DOHH2 (cell line): ENCODE data around the gene GALNT9.
"Not testable (repeated sequence)": the region's sequence is repeated elsewhere in the genome, so short reads cannot be mapped to it uniquely, and the experiment has no call there.

ENCODE experiments used
- H3F3A ChIP-seq: fragments of 200-600 bp; sonication (generic), shearing (Covaris generic); 2 replicates; pipeline ENCODE4 v1.6.0; 2016; ENCODE audit warnings: antibody characterized with exemption, mild to moderate bottlenecking; ENCODE audit not compliant: control insufficient read depth, insufficient read depth
- H3K27ac ChIP-seq: fragments of 200-600 bp; sonication (generic); 2 replicates; pipeline ENCODE4 v1.5.1; 2014; ENCODE audit warnings: low read depth, mild to moderate bottlenecking, low read length, moderate library complexity
- H3K27me3 ChIP-seq: fragments of 200-600 bp; sonication (generic); 2 replicates; pipeline ENCODE4 v1.6.1; 2014; ENCODE audit warnings: mild to moderate bottlenecking, low read length, mixed read lengths; ENCODE audit not compliant: control insufficient read depth
- H3K36me3 ChIP-seq: fragments of 200-600 bp; sonication (generic); 2 replicates; pipeline ENCODE4 v1.6.1; 2014; ENCODE audit warnings: mild to moderate bottlenecking, low read length, moderate library complexity, mixed read lengths; ENCODE audit not compliant: control insufficient read depth
- H3K4me1 ChIP-seq: fragments of 200-600 bp; sonication (generic); 2 replicates; pipeline ENCODE4 v1.6.1; 2014; ENCODE audit warnings: mild to moderate bottlenecking, low read length, mixed read lengths; ENCODE audit not compliant: control insufficient read depth
- H3K4me2 ChIP-seq: fragments of 200-600 bp; sonication (generic); 2 replicates; pipeline ENCODE4 v1.6.0; 2014; ENCODE audit warnings: mild to moderate bottlenecking, low read length, moderate library complexity
- H3K4me3 ChIP-seq: fragments of 200-600 bp; sonication (generic); 2 replicates; pipeline ENCODE4 v1.5.1; 2014; ENCODE audit warnings: mild to moderate bottlenecking, low read length, mixed read lengths
- H3K79me2 ChIP-seq: fragments of 200-600 bp; sonication (generic); 2 replicates; pipeline ENCODE4 v1.6.1; 2014; ENCODE audit warnings: mild to moderate bottlenecking, low read length, mixed read lengths; ENCODE audit not compliant: control insufficient read depth
- H3K9me2 ChIP-seq: fragments of 200-600 bp; sonication (generic); replicated peaks from 2 replicates; pipeline ENCODE4 v1.6.1; 2014; ENCODE audit warnings: mild to moderate bottlenecking, low read length, mixed read lengths; ENCODE audit not compliant: control insufficient read depth
- H3K9me3 ChIP-seq: fragments of 200-600 bp; sonication (generic); 2 replicates; pipeline ENCODE4 v1.6.1; 2014; ENCODE audit warnings: antibody characterized with exemption, low read length, mixed read lengths; ENCODE audit not compliant: control insufficient read depth, insufficient read depth
- H4K20me1 ChIP-seq: fragments of 200-600 bp; sonication (generic); 2 replicates; pipeline ENCODE4 v1.6.0; 2014; ENCODE audit warnings: low read depth, mild to moderate bottlenecking, antibody characterized with exemption, low read length, moderate library complexity; ENCODE audit not compliant: control insufficient read depth, insufficient read depth
- EZH2phosphoT487 ChIP-seq: fragments of 200-600 bp; sonication (generic); IDR thresholded peaks from 2 replicates; pipeline ENCODE4 v1.6.1; 2017; ENCODE audit warnings: borderline replicate concordance, mild to moderate bottlenecking, antibody characterized with exemption, low read length, moderate library complexity, mixed read lengths
- TF ChIP-seq, protein P1 (sequence below): fragments of 200-600 bp; sonication (generic); IDR thresholded peaks from one replicate; pipeline ENCODE4 v1.5.1; 2014; ENCODE audit warnings: antibody characterized with exemption, mild to moderate bottlenecking, low read depth, low read length; ENCODE audit not compliant: poor library complexity, severe bottlenecking

Gene GALNT9

DNA sequence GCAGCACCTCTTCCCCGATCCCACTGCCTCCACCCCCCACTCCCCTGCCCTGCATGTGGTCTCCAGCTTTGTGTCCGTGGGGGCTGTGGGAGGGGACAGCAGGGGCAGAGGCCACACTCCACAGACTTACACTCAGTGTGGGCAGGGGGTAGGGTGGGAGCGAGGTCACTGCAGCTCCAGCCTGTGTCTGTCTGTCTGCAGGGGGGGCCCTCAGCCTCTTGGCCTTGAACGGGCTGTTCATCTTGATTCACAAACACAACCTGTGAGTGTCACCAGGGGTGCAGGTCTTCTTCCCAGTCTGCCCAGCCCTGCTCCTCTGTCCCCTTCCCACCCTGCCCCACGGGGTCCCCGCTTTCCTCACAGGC, 178.6 kb downstream of the GALNT9 start:
- H3K27ac ChIP-seq, result no peak overlapping the region
- H3K27me3 ChIP-seq, result no peaks in the 10 kb centered on the region
- peaks cover under 1% of the 10 kb centered on the region; the same call in 1 of the 2 replicates for H3F3A ChIP-seq
- H4K20me1 ChIP-seq, result no peaks in the 10 kb centered on the region
- no peak for TF ChIP-seq EZH2phosphoT487
- TF ChIP-seq, protein P1, sequence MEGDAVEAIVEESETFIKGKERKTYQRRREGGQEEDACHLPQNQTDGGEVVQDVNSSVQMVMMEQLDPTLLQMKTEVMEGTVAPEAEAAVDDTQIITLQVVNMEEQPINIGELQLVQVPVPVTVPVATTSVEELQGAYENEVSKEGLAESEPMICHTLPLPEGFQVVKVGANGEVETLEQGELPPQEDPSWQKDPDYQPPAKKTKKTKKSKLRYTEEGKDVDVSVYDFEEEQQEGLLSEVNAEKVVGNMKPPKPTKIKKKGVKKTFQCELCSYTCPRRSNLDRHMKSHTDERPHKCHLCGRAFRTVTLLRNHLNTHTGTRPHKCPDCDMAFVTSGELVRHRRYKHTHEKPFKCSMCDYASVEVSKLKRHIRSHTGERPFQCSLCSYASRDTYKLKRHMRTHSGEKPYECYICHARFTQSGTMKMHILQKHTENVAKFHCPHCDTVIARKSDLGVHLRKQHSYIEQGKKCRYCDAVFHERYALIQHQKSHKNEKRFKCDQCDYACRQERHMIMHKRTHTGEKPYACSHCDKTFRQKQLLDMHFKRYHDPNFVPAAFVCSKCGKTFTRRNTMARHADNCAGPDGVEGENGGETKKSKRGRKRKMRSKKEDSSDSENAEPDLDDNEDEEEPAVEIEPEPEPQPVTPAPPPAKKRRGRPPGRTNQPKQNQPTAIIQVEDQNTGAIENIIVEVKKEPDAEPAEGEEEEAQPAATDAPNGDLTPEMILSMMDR, result no peak
- H3K79me2 ChIP-seq, result peaks cover 26% of the 10 kb centered on the region
- peaks cover 48% of the 10 kb centered on the region for H3K36me3 ChIP-seq
- no peaks in the 10 kb centered on the region for H3K9me2 ChIP-seq
- no peak overlapping the region for H3K4me3 ChIP-seq
- H3K4me1 ChIP-seq, result no peaks in the 10 kb centered on the region; the same call in 1 of the 2 replicates
- no peak overlapping the region for H3K4me2 ChIP-seq
- H3K9me3 ChIP-seq, result peaks cover 4% of the 10 kb centered on the region

DNA sequence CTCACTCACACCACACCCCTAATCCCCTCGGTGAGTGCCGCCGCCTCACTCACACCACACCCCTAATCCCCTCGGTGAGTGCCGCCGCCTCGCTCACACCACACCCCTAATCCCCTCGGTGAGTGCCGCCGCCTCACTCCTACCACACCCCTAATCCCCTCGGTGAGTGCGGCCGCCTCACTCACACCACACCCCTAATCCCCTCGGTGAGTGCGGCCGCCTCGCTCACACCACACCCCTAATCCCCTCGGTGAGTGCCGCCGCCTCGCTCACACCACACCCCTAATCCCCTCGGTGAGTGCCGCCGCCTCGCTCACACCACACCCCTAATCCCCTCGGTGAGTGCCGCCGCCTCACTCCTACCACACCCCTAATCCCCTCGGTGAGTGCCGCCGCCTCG, 179.9 kb downstream of the GALNT9 start:
- not testable (repeated sequence) for H3K9me3 ChIP-seq, H3K4me2 ChIP-seq, H3K4me3 ChIP-seq, H3K27me3 ChIP-seq, H3K4me1 ChIP-seq, H3K9me2 ChIP-seq, H3F3A ChIP-seq, H4K20me1 ChIP-seq, H3K27ac ChIP-seq
- Histone ChIP-seq H3K36me3 (peaks cover 43% of the 10 kb centered on the region), H3K79me2 (peaks cover 39% of the 10 kb centered on the region)

DNA sequence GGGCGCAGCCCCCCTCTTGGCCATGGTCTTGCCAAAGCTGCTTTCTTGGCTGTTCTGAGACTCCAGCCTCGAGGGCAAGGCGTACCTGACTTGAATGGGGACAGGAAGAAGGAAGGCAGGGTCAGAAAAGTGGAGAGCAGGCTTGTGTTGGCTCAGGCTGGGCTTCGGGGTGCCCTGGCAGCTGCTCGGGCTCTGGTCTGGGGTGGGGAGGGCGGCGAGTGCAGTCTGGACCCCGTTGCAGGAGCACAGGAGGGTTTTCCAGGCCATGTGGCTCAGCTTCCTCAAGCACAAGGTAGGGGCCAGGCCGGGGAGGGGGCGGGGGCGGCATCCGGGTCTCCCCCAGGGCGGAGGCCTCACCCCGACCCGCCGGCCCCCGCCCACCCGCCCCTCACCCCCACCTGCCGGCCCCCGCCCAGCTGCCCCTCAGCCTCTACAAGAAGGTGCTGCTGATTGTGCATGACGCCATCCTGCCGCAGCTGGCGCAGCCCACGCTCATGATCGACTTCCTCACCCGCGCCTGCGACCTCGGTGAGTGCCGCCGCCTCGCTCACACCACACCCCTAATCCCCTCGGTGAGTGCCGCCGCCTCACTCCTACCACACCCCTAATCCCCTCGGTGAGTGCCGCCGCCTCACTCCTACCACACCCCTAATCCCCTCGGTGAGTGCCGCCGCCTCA, 180.9 kb downstream of the GALNT9 start:
- H4K20me1 ChIP-seq, result peaks cover 8% of the 10 kb centered on the region
- H3K4me2 ChIP-seq, result no peak overlapping the region
- no peaks in the 10 kb centered on the region for H3K9me2 ChIP-seq
- no peaks in the 10 kb centered on the region for H3K27me3 ChIP-seq
- no peaks in the 10 kb centered on the region for H3F3A ChIP-seq
- TF ChIP-seq, protein P1, result no peak
- no peak for TF ChIP-seq EZH2phosphoT487
- peaks cover 49% of the 10 kb centered on the region for H3K79me2 ChIP-seq
- peaks cover 9% of the 10 kb centered on the region for H3K4me1 ChIP-seq
- no peak overlapping the region for H3K27ac ChIP-seq
- H3K9me3 ChIP-seq, result no peaks in the 10 kb centered on the region
- H3K4me3 ChIP-seq, result no peak overlapping the region
- H3K36me3 ChIP-seq, result peaks cover 45% of the 10 kb centered on the region

DNA sequence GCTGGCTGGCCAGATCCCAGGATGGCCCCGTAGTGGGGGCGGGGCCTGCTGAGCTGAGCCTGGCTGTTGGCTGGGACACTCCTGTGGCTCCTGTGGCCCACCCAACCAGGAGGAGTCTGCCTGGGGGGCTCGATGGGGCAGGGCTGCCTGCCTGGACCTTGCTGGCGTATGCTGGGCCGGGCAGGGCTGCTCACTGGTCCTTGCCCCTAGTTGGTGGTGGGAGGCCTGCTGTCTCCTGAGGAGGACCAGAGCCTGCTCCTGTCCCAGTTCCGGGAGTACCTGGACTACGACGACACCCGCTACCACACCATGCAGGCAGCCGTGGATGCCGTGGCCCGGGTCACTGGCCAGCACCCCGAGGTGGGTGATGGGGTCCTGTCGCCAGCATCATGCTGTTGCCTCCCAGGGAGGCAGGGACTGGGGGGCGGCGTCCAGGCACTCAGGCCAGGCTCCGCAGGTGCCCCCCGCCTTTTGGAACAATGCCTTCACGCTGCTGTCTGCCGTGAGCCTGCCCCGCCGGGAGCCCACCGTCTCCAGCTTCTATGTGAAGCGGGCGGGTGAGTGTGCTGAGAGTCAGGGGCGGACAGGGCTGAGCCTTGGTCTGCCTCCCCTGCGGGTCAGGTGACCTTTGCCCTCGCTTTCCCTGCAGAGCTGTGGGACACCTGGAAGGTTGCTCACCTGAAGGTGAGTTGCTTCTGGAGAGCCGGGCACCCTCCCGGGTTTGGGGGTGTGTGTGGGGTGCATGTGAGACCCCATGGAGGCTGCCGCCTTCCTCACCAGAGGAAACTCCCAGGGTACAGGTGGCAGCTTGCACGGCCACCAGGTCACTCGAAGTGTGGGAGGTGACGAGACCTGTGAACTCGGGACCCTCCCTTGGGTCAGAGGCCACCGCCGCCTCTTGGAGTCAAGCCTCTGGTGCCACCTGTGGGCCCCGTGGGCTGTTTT, 181.7 kb downstream of the GALNT9 start:
- Histone ChIP-seq H3K36me3 (peaks cover 49% of the 10 kb centered on the region), H3K79me2 (peaks cover 57% of the 10 kb centered on the region), H3K9me2 (no peaks in the 10 kb centered on the region), H3K9me3 (no peaks in the 10 kb centered on the region), H3K27ac (no peak overlapping the region), H3K4me1 (peaks cover 14% of the 10 kb centered on the region), H4K20me1 (peaks cover 8% of the 10 kb centered on the region), H3F3A (no peaks in the 10 kb centered on the region), H3K4me2 (no peak overlapping the region), H3K27me3 (no peaks in the 10 kb centered on the region), H3K4me3 (no peak overlapping the region)
- no peak for TF ChIP-seq EZH2phosphoT487
- TF ChIP-seq, protein P1, result no peak
